ENCODE results near the gene NELFE. TPM values are rescaled to one million over a fixed set of nuclear protein-coding genes. Genes with fewer than 3 reads are reported as not detected.
A peak's percentile ranks its signal among the peaks of the same experiment; 100 is the strongest.

Gene NELFE
- total and polyA plus RNA-seq, 2 of the 13 experiments (the other 11 are each of a cell fraction or from before 2014, with no cell fraction given): 51.3 to 69.8 TPM

DNA sequence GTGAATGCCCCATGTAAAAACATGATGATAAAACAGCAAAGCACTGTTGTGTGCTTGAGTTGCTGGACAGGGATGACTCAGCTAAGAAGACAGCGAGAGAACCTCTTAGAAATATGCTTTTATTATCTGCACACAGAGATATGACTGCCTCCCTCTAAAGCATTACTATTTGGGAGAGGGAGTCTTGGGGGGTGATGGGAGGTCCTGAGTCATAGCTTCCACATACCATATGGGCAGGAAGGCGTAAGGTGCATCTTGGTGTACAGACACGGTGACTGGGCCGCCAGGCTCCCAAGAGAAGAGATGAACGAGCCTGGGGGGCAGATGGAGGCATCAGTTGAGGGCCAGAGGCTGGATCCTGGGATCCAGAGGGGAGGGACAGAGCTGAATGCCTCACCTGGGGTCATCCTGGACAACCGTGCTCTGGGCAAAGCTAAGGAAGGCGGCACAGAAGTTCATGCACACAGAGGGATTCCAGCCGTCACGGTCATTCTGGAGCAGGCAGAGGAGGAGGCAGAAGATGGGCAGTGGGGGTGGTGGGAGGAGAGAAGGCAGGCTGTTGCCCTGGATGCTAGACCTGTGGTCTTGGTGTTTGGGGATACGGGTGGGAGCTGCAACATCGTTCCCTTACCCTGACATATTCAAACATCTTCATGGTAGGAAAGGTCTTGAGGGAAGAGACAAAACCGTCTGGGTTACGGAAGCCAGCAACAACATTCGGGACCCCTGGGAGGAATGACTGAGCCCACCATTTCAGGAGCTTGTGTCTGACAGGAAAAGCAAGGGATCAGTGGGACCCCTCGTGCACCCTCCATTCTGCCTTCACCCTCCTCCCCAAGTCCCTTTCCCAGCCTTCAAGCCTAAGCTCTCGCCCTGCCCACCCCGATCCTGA is 11.2 kb upstream of the NELFE start:
- H3K4me2 ChIP-seq (ENCODE audit: low read depth, low read length): 0 out of 2 replicates have a peak overlapping the region, but pooled peaks have one; percentile 99
- no peak overlapping the region for H2AFZ ChIP-seq (ENCODE audit: low read length)
- no peaks in the 10 kb centered on the region for H3K9me3 ChIP-seq (ENCODE audit: low read length)
- peaks cover 35 to 55% of the 10 kb centered on the region in 2 experiments for H3K36me3 ChIP-seq (replicated peaks in 1 of 2; ENCODE audit: control insufficient read depth in 1 of 2, insufficient read depth in 2 of 2, low read length in 2 of 2)
- no peak for DNase-seq (ENCODE audit: low spot score)
- POLR2A ChIA-PET: interaction anchor here (0.7 to 6.1 kb wide), 5 partner anchors 9 to 158 kb away, joined by 4 to 142 read pairs (median 31); partner anchors contain the start of genes ATF6B, CFB, NELFE and SKIC2
- H3K4me1 ChIP-seq (ENCODE audit: insufficient read depth, low read length): peaks cover 32% of the 10 kb centered on the region
- TF ChIP-seq, protein P1, sequence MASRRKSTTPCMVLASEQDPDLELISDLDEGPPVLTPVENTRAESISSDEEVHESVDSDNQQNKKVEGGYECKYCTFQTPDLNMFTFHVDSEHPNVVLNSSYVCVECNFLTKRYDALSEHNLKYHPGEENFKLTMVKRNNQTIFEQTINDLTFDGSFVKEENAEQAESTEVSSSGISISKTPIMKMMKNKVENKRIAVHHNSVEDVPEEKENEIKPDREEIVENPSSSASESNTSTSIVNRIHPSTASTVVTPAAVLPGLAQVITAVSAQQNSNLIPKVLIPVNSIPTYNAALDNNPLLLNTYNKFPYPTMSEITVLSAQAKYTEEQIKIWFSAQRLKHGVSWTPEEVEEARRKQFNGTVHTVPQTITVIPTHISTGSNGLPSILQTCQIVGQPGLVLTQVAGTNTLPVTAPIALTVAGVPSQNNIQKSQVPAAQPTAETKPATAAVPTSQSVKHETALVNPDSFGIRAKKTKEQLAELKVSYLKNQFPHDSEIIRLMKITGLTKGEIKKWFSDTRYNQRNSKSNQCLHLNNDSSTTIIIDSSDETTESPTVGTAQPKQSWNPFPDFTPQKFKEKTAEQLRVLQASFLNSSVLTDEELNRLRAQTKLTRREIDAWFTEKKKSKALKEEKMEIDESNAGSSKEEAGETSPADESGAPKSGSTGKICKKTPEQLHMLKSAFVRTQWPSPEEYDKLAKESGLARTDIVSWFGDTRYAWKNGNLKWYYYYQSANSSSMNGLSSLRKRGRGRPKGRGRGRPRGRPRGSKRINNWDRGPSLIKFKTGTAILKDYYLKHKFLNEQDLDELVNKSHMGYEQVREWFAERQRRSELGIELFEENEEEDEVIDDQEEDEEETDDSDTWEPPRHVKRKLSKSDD (CRISPR knock-in tag; IDR thresholded peaks at IDR 0.05; ENCODE audit: low read depth): no peak
- TF ChIP-seq POLR2AphosphoS5 (IDR thresholded peaks at IDR 0.05; ENCODE audit: low read depth, low read length) (0 out of 2 replicates have a peak, but pooled peaks have one; percentile 18), ZNF746 (CRISPR knock-in tag; IDR thresholded peaks at IDR 0.05) (no peak), ZBTB7A (CRISPR knock-in tag; IDR thresholded peaks at IDR 0.05) (no peak), RBFOX2 (IDR thresholded peaks at IDR 0.05; ENCODE audit: low read depth, low read length) (peak; percentile 50; the same call in 1 of the 2 replicates), SRSF1 (optimal IDR thresholded peaks at IDR 0.05; ENCODE audit: low read depth, low read length) (no peak), ZNF530 (CRISPR knock-in tag; IDR thresholded peaks at IDR 0.05; ENCODE audit: low read depth) (no peak), ZNF749 (CRISPR knock-in tag; IDR thresholded peaks at IDR 0.05; ENCODE audit: borderline replicate concordance) (no peak)
- TF ChIP-seq, protein P2, sequence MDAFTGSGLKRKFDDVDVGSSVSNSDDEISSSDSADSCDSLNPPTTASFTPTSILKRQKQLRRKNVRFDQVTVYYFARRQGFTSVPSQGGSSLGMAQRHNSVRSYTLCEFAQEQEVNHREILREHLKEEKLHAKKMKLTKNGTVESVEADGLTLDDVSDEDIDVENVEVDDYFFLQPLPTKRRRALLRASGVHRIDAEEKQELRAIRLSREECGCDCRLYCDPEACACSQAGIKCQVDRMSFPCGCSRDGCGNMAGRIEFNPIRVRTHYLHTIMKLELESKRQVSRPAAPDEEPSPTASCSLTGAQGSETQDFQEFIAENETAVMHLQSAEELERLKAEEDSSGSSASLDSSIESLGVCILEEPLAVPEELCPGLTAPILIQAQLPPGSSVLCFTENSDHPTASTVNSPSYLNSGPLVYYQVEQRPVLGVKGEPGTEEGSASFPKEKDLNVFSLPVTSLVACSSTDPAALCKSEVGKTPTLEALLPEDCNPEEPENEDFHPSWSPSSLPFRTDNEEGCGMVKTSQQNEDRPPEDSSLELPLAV (CRISPR knock-in tag; conservative IDR thresholded peaks at IDR 0.05; ENCODE audit: low read depth): no peak
- TF ChIP-seq, protein P3, sequence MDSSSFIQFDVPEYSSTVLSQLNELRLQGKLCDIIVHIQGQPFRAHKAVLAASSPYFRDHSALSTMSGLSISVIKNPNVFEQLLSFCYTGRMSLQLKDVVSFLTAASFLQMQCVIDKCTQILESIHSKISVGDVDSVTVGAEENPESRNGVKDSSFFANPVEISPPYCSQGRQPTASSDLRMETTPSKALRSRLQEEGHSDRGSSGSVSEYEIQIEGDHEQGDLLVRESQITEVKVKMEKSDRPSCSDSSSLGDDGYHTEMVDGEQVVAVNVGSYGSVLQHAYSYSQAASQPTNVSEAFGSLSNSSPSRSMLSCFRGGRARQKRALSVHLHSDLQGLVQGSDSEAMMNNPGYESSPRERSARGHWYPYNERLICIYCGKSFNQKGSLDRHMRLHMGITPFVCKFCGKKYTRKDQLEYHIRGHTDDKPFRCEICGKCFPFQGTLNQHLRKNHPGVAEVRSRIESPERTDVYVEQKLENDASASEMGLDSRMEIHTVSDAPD (CRISPR knock-in tag; IDR thresholded peaks at IDR 0.05): no peak
- TF ChIP-seq, protein P4, sequence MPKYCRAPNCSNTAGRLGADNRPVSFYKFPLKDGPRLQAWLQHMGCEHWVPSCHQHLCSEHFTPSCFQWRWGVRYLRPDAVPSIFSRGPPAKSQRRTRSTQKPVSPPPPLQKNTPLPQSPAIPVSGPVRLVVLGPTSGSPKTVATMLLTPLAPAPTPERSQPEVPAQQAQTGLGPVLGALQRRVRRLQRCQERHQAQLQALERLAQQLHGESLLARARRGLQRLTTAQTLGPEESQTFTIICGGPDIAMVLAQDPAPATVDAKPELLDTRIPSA (CRISPR knock-in tag; IDR thresholded peaks at IDR 0.05; ENCODE audit: borderline replicate concordance): no peak
- peaks cover 21% of the 10 kb centered on the region for H3K79me2 ChIP-seq (ENCODE audit: insufficient read depth, low read length)
- no TSS peak for BruUV-seq (replicated peaks)
- intact Hi-C loops (cut with micrococcal nuclease; ENCODE audit: unreplicated experiment): no loop called here
- H4K20me1 ChIP-seq (ENCODE audit: insufficient read depth, low read length): no peaks in the 10 kb centered on the region
- ATAC-seq: no peak
- peak overlapping the region; percentile 86 for H3K27ac ChIP-seq (ENCODE audit: extremely low read length, insufficient read depth, low read length)
- FAIRE-seq: no peak
- 0 out of 2 replicates have a peak overlapping the region, but pooled peaks have one; percentile 6 for H3K9ac ChIP-seq (ENCODE audit: insufficient read depth, low read depth, low read length)
- CTCF ChIA-PET (ENCODE audit: low intra/inter-chr PET ratio, low total read pairs): no interaction called here
- H3K27me3 ChIP-seq (ENCODE audit: control insufficient read depth in 1 of 2, insufficient read depth in 2 of 2, low read length in 2 of 2): no peaks in the 10 kb centered on the region; a peak in 1 of 5 replicates
- no peak overlapping the region for H3K4me3 ChIP-seq (replicated peaks in 1 of 3; ENCODE audit: insufficient read depth in 1 of 3, low read depth in 2 of 3, low read length in 3 of 3)
- in situ Hi-C loops (cut with HindIII; ENCODE audit: extremely low pct_ligation_motif_present, low pct_unique_long_range_greater_than_20kb): no loop called here
- WGBS (ENCODE audit: low lambda C conversion rate): 95% methylated on average over 17 of the region's 17 CpGs
